GM10847 (cell line): ENCODE data around the gene BLOC1S4.

Experiments used
- POLR2A ChIP-seq: IDR thresholded peaks from 2 replicates; pipeline ENCODE4 v1.6.1; 2011; ENCODE audit not compliant: insufficient read length; ENCODE audit errors: extremely low read depth

Gene BLOC1S4

DNA sequence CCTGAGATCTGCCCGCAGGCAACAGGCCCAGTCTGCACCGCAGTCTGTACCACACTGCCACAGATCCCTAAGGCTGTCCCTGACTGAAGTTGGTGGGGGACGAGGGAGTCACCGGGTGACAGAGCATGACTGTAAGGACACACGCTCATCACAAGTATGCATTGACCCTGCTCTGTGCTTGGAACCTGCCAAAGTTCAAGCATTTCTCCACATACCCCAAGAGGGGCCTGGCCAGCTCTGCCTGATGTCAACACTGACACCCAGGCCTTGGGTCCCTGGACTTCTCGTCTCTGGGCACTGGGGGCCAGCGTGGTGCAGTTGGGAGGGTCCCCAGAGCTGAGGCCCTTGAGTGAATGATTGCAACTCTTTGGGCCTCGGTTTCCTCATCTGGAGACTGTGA is 7.9 kb downstream of the BLOC1S4 start:
- TF ChIP-seq POLR2A = no peak

DNA sequence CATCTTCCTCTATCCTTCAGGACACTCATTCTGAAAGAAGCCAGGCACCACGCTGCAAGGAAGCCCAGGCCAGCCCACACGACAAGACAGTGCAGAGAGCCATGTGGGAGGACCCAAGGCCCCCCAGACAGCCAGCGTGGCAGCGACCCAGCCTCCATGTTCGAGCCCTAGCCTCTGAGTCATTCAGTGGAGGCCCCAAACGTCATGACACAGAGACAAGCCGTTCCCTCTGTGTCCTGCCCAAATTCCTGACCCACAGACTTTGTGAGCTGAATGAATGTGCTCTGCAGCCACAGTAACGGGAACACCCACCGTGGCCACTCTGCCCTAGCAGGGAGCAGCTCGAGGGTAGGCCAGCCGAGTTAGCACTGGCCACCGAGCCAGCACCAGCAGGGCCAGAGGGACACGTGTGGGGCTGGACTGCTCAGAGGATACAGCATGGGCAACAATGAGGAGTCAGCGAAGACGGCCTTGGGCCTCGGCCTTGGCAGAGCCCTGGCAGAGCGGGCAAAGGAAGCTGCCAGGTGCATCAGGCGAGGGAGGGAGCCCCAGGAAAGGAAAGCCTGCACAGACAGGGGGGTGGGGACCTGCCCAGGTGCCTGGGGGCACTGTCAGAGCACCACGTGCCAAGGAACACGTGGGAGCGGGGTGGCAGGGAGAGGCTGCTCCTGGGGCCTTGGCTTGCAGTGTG is 8.6 kb downstream of the BLOC1S4 start:
- no peak for TF ChIP-seq POLR2A

DNA sequence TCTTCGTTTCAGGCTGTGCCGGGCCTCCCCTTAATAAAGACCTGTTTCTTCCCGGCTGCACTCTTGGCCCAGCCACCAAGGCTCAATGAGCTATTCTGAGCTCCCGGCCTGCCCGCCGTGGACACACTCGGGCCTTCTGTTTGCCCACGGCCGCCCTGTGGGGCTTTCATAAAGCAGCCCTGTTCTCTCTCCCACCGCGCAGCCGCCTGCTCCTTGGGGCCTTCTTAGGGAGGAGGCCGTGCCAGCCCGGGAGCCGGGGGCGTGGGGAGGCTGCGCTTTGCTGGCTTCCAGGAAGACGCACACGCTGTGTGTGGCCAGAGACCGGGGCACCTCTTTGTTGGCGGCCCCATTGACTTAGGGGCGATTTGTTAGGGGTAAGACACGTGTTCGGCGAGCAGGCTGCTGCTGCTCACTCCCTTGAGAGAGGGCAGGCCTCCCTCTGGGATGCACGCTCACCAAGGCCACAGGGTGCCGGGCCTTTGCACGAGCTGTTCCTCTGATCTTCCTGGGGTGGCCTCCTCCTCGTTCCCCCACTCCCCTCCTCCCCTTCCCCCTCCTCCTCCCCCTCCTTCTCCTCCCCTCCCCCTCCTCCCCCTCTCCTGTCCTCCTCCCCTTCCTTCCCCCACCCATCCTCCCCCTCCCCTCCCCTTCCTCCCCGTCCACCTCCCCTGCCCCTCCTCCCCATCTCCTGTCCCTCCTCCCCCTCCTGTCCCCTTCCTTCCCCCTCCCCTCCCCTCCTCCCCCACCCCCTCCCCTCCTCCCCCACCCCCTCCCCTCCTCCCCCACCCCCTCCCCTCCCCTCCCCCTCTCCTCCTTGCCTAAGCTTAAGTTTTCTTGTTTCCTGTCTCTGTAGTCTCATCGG is 11.3 kb downstream of the BLOC1S4 start:
- TF ChIP-seq POLR2A = no peak

DNA sequence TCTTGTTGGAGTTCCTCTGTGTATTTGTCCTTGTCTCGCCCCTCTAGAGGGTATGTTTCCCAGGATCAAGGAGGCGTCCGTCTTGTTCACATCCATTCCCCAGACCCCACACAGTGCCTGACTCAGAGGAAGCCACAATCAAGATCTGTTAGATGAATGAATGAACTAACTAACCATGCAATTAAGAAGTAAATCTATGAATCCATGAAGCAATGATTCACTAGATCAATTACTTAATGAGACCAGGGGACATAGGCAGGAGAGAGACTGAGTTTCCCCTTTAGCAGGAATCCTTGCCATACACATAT is 11.9 kb downstream of the BLOC1S4 start:
- no peak for TF ChIP-seq POLR2A

DNA sequence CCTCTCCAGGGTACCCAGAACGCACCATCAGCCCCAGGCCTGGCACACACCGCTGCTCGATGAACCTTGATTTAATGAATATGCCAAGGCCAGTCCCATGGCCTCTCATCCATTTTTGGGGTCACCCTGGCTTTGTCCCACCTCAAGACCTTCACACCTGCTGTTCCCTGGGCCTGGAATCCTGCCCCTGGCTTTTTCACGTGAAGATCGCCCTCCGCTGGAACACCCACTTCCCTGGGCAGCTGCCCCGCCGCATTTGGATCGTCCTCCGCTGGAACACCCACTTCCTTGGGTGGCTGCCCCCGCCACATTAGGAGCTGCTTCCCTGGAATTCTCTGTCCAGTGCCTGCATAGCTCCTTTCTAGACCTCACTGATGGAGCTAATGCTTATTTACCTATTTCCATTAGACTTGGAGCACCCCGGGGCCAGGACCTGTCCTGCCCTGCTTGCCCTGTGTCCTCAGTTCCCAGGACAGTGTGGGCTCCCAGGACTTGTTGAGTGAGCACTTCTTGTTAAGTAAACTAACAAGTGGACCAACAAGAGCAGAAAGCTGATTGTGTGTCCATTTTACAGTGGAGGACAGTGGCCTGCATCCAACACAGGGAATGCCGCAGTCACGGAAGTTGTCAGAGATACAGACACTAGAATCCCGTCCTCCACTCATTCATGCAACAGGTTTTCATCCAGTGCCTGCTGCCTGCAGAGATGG is 12.5 kb downstream of the BLOC1S4 start:
- TF ChIP-seq POLR2A = no peak

DNA sequence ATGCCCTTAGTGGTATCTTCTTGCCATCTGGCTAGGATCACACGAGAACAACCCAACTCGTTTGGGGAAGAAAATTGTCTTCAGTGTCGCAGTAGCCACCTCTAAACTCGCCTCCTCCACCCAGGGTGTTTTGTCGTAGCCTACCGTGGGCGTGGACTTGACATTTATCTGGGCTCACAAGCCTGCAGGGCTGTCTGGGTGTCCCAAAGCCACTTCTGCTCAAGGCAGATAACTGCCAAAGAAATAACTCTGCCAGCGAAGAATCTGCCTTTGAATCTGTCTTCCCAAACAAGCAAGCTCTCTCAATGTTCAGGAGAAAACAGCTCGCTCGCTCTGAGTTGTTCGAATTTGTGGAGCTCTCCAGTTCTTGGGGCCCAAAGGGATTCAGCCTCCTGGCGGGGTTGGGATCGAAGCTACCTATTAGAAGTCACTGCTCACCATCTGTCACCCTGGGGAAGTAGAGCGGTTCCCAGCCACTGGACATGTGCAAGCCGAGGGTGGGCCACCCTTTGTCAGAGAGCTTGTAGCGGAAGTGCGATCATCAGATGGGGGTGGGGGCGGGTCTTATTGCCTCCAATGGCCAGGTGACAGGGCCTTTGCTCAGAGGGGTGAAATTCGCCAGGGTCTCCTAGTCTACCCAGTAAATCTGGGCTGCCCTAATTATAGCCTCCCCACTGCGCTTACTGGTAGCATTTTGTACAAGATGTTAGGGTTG is 14.8 kb downstream of the BLOC1S4 start:
- no peak for TF ChIP-seq POLR2A

DNA sequence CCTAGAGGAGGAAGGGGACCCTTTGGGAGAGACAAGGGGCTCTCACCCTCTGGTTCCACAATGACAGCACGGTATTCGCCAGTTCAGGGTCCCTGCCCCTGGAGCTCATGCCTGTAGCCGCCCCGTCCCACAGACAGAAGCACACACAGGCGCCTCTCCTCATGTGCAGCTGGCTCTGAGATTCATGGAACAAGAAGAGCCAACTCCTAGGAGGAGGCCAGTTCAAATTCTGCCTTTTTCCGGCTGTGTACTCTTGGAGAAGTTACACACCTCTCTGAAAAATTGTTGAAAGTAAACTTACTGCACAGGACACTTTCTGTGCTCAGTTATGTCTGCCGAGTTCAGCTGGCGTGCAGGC is 15.3 kb downstream of the BLOC1S4 start:
- no peak for TF ChIP-seq POLR2A

- TF ChIP-seq POLR2A = no peak
These were observed 15.8 kb downstream of the BLOC1S4 start for GRCh38 chr4:6731780-6732179.

GRCh38 chr4:6732441-6733357 is 16.7 kb downstream of the BLOC1S4 start:
- no peak for TF ChIP-seq POLR2A

DNA sequence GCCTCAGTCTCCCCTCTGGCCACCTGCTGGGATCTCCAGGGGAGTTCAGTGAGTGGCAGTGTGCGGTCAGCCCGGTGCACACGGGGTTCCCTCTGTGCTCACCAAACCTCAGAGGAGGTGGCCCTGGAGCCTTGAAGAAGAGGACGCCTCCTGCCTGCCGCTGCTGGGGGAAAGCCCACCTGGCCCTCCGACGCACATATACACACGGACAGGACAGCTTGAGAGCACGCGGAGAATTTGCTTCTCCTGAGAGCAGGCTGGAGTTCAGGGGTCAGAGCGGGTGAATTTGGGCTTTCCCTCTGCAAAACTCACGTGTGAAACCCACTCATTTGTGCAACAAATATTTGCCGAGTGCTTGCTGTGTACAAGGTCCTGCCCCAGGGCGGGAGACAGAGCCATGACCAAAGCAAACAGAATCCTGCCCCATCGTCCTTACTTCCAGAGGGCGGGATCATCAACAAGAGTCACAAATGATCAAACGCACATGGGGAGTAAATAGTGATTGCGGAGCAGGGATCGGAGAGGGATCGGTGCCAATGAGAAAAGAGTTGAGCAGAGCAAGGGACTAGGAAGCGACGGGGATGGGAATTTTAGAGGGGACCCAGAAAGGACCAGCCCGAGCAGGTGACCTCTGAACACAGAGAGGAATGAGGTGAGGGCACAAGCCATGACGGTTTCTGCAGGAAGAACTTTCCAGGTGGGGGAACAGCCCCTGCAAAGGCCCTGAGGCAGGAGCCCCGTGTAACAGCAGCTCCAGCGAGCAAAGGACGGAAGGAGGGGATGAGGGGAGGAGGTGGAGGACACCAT is 17.6 kb downstream of the BLOC1S4 start:
- no peak for TF ChIP-seq POLR2A

DNA sequence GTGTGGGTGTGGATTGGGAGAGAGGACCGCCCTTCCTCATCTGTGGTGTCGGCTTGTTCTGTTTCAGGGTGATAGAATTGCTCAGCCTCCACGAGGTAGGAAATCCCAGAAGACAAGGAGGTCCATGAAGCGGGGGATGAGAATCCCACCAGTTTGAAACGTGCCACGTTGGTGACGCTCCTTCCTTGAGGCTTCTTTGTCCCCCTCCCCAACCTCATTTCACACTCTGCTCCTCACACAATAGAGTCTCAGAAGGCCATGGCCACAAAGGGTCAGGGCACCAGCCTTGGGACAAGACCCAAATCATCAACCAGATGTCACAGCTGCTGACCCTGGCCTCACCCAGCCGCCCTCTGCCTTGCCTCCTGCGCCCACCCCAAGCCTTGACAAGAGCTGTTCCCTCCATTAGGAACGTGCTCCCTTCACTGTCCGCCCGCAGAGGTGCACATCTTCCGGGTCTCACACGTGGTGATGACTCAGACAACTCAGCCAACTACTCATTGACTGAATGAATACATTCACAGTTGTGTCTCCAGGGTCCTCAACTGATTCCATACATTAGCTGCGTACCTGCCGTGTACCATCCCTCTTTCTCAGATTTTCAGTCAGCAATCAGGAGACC is 18.3 kb downstream of the BLOC1S4 start:
- no peak for TF ChIP-seq POLR2A

DNA sequence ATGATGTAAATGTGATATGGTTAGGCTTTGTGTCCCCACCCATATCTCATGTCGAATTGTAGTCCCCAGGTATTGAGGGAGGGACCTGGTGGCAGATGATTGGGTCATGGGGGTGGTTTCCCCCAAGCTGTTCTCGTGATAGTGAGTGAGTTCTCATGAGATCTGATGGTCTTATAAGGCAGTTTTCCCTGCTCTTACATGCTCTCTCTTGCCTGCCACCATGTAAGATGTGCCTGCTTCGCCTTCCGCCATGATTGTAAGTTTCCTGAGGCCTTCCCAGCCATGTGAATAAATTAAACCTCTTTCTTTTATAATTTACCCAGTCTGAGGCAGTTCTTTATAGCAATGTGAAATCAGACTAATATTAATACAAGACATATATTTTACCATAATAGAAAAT is 23.9 kb downstream of the BLOC1S4 start:
- TF ChIP-seq POLR2A = no peak

- no peak for TF ChIP-seq POLR2A
These were observed 24.4 kb downstream of the BLOC1S4 start for GRCh38 chr4:6740347-6740746.

GRCh38 chr4:6742507-6742906 is 26.5 kb downstream of the BLOC1S4 start:
- no peak for TF ChIP-seq POLR2A

DNA sequence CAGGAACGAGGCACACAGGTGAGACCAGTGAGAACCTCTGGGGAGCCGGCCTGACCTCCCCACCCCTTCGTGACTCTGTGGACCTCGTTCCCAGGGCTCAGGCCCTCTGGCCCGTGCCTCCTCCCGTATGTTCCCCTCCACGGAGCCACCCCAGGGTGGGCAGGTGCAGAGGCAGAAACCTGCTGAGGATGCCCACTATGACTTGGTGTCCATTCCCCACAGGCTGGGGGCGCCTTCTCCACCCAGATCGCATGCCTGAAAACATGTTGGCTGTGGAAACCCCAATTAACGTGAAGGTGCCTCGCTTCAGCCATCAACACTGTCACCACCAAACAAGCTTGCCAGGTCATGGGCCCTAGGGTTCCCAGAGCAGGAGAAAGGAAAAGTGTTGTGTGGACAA is 27.0 kb downstream of the BLOC1S4 start:
- TF ChIP-seq POLR2A = no peak
